GM12875 (cell line): ENCODE measurements around the gene UBE2N.

Source experiments
- H3K4me3 ChIP-seq: one replicate; pipeline ENCODE4 v1.5.1; 2011; ENCODE audit warnings: low read depth, low read length, control low read depth
- TF ChIP-seq, protein P1 (sequence below): IDR thresholded peaks from 2 replicates; pipeline ENCODE4 v1.5.1; 2011; ENCODE audit warnings: low read depth, mild to moderate bottlenecking, control low read depth, inconsistent platforms, low read length, moderate library complexity, borderline replicate concordance; ENCODE audit not compliant: insufficient read depth

Gene UBE2N

DNA sequence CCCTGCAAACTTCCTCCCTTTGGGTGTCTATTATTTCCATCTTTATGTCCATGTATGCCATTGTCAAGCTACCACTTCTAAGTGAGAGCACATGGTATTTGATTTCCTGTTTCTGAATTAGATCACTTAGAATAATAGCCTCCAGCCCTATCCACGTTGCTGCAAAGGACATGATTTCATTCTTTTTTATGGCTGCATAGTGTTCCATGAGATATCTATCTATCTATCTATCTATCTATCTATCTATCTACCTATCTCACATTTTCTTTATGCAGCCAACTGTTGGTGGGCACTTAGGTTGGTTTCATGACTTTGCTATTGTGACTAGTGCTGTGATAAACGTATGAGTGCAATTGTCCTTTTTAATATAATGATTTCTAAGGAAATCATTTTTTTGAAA is 14.3 kb upstream of the UBE2N start:
- TF ChIP-seq, protein P1, sequence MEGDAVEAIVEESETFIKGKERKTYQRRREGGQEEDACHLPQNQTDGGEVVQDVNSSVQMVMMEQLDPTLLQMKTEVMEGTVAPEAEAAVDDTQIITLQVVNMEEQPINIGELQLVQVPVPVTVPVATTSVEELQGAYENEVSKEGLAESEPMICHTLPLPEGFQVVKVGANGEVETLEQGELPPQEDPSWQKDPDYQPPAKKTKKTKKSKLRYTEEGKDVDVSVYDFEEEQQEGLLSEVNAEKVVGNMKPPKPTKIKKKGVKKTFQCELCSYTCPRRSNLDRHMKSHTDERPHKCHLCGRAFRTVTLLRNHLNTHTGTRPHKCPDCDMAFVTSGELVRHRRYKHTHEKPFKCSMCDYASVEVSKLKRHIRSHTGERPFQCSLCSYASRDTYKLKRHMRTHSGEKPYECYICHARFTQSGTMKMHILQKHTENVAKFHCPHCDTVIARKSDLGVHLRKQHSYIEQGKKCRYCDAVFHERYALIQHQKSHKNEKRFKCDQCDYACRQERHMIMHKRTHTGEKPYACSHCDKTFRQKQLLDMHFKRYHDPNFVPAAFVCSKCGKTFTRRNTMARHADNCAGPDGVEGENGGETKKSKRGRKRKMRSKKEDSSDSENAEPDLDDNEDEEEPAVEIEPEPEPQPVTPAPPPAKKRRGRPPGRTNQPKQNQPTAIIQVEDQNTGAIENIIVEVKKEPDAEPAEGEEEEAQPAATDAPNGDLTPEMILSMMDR, result no peak
- H3K4me3 ChIP-seq, result no peak overlapping the region

- no peak overlapping the region for H3K4me3 ChIP-seq
- TF ChIP-seq, protein P1, result no peak
Observed at GRCh38 chr12:93453633-93454032, 11.9 kb upstream of the UBE2N start.

GRCh38 chr12:93451423-93452158 is 9.8 kb upstream of the UBE2N start:
- TF ChIP-seq, protein P1, result no peak
- H3K4me3 ChIP-seq, result no peak overlapping the region

DNA sequence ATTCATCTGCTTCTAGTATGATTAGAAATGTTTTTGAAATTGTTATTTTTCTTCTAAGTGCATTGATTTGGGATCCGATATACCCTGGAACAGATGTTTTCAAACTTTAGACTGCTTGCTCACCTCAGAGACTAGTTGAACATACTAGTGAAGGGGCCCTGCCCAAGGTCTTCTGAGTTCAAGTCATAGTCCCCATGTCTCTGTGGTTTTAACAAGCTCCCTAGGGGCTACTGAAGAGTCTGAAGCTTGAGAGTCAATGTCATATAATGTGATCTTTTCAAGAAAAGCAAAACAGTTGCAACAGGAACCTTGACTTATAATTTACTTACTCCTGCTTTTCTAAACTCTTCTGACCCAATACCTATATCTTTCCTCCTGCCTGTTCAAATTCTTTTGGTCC is 7.5 kb upstream of the UBE2N start:
- TF ChIP-seq, protein P1, result no peak
- H3K4me3 ChIP-seq, result no peak overlapping the region

DNA sequence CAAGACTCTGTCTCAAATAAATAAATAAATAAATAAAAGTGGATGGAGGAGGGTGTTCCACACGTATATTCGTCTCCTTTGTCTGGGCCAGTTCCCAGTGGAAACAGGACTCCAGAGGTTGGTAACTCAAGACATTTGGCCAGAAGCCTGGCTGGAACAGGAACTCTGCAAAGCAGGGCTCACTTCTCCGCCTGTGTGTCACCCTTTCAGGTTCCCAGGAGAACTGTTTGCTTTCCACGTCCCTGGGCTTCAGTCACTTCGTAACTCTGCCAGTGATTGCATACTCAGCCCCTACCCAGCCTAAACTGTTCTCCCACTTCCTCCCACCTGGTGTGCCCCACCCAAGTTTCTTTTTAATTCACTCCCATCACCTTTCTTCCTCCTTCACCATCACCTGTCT is 7.0 kb upstream of the UBE2N start:
- TF ChIP-seq, protein P1, result no peak
- no peak overlapping the region for H3K4me3 ChIP-seq

GRCh38 chr12:93447555-93448290 is 6.0 kb upstream of the UBE2N start:
- no peak overlapping the region for H3K4me3 ChIP-seq
- TF ChIP-seq, protein P1, result no peak

- H3K4me3 ChIP-seq, result no peak overlapping the region
- TF ChIP-seq, protein P1, result no peak
Observed at GRCh38 chr12:93443576-93443975, 1.8 kb upstream of the UBE2N start.
